Measurements from ENCODE around the gene ABCG1. TPM values are rescaled to one million over a fixed set of nuclear protein-coding genes. Genes with fewer than 3 reads are reported as not detected.

Gene ABCG1
- total and polyA plus RNA-seq, 2 donors (not counting 3 experiments of a cell fraction or from before 2014, with no cell fraction given) = 6.7 to 19.6 TPM

GRCh38 chr21:42203321-42203720, 15.6 kb upstream of the ABCG1 start:
- BruUV-seq (replicated peaks) = no TSS peak
- FAIRE-seq = no peak

More at GRCh38 chr21:42203321-42203720, 15.6 kb upstream of the ABCG1 start:
- dilution Hi-C loops (cut with MboI; ENCODE audit: extremely low pct_ligation_motif_present, low sequenced_read_pairs) (no loop called here), intact Hi-C loops (cut with micrococcal nuclease) (no loop called here)
- no peaks in the 10 kb centered on the region for H3K36me3 ChIP-seq (ENCODE audit: control insufficient read depth in 2 of 2, extremely low read depth in 1 of 2, insufficient read depth in 2 of 2, low read length in 2 of 2)
- no peak overlapping the region for H2AFZ ChIP-seq (ENCODE audit: low read depth, low read length)
- ChIA-PET POLR2A (no interaction called here), CTCF (no interaction called here)
- no peaks in the 10 kb centered on the region for H3K9me1 ChIP-seq (replicated peaks; ENCODE audit: control insufficient read depth, extremely low read depth, insufficient read depth, low read length)
- no peak for DNase-seq (ENCODE audit: low read depth, low spot score)
- no peak overlapping the region for H3K4me2 ChIP-seq (ENCODE audit: insufficient read depth, low read length)
- H3K27ac ChIP-seq (ENCODE audit: insufficient read depth, low read depth, low read length) = no peak overlapping the region
- no peak for TF ChIP-seq MAX (IDR thresholded peaks at IDR 0.05; ENCODE audit: insufficient read depth, insufficient read length)
- no peak for TF ChIP-seq MYC (IDR thresholded peaks at IDR 0.05; ENCODE audit: low read depth, low read length)
- no peak for TF ChIP-seq JUN (IDR thresholded peaks at IDR 0.05; ENCODE audit: borderline replicate concordance, insufficient read depth, insufficient read length, low read depth)
- no peak for TF ChIP-seq FOS (IDR thresholded peaks at IDR 0.05; ENCODE audit: borderline replicate concordance, insufficient read depth, low read length)
- TF ChIP-seq POLR2AphosphoS5 (IDR thresholded peaks at IDR 0.05; ENCODE audit: insufficient read depth, low read depth, low read length) = no peak
- no peak for TF ChIP-seq EZH2 (IDR thresholded peaks at IDR 0.05; ENCODE audit: borderline replicate concordance, low read depth, low read length, severe bottlenecking)
- TF ChIP-seq CTCF (IDR thresholded peaks at IDR 0.05; ENCODE audit: extremely low read depth in 1 of 2, insufficient read depth in 1 of 2, low read depth in 1 of 2, low read length in 2 of 2) = no peak
- TF ChIP-seq GATA2 (IDR thresholded peaks at IDR 0.05; ENCODE audit: insufficient read depth, insufficient read length, low read depth, low read length) = no peak
- no peak for TF ChIP-seq POLR2A (IDR thresholded peaks at IDR 0.05; ENCODE audit: low read depth, low read length)
- H3K4me3 ChIP-seq (replicated peaks in 1 of 3; ENCODE audit: insufficient read depth in 1 of 3, low read depth in 1 of 3, low read length in 3 of 3) = no peak overlapping the region
- no peak overlapping the region for H3K9ac ChIP-seq (replicated peaks; ENCODE audit: extremely low read depth, insufficient read depth, low read length)
- no peaks in the 10 kb centered on the region for H3K27me3 ChIP-seq (ENCODE audit: control insufficient read depth in 2 of 2, insufficient read depth in 2 of 2, low read length in 2 of 2)
- H3K79me2 ChIP-seq (ENCODE audit: control insufficient read depth, insufficient read depth, low read length) = no peaks in the 10 kb centered on the region
- peaks cover 18% of the 10 kb centered on the region for H3K4me1 ChIP-seq (ENCODE audit: control insufficient read depth, extremely low read depth, insufficient read depth, low read length)
- H4K20me1 ChIP-seq (replicated peaks; ENCODE audit: control insufficient read depth, extremely low read depth, insufficient read depth, low read length) = no peaks in the 10 kb centered on the region
- H3K9me3 ChIP-seq (replicated peaks; ENCODE audit: control insufficient read depth, insufficient read depth, low read length) = no peaks in the 10 kb centered on the region

Data from endothelial cell of umbilical vein (primary cell).